Neuronal stem cell (in vitro differentiated cells): ENCODE data around the gene SEZ6L2.
A peak's percentile ranks its signal among the peaks of the same experiment; 100 is the strongest.

Experiments used
- DNase-seq: peaks from one replicate; pipeline ENCODE4 v3.0.0-alpha.2; 2013; ENCODE audit warnings: low spot score
- H2AFZ ChIP-seq: one replicate; pipeline ENCODE4 v1.6.1; 2013; ENCODE audit warnings: mild to moderate bottlenecking, low read length, inconsistent platforms
- H2AK5ac ChIP-seq: 2 replicates; pipeline ENCODE4 v1.6.1; 2013; ENCODE audit warnings: low read depth, mild to moderate bottlenecking, inconsistent platforms, low read length, moderate library complexity, mixed read lengths
- H2BK120ac ChIP-seq: 2 replicates; pipeline ENCODE4 v1.6.1; 2013; ENCODE audit warnings: low read depth, mild to moderate bottlenecking, inconsistent platforms, low read length, moderate library complexity, mixed read lengths
- H2BK12ac ChIP-seq: one replicate; pipeline ENCODE4 v1.6.1; 2013; ENCODE audit warnings: low read length, inconsistent platforms
- H2BK15ac ChIP-seq: 2 replicates; pipeline ENCODE4 v1.6.1; 2013; ENCODE audit warnings: mild to moderate bottlenecking, low read length, inconsistent platforms, mixed read lengths
- H2BK5ac ChIP-seq: one replicate; pipeline ENCODE4 v1.6.1; 2013; ENCODE audit warnings: inconsistent platforms, mild to moderate bottlenecking, low read length, moderate library complexity
- H3K14ac ChIP-seq: one replicate; pipeline ENCODE4 v1.6.1; 2013; ENCODE audit warnings: low read length, inconsistent platforms
- H3K18ac ChIP-seq: 2 replicates; pipeline ENCODE4 v1.6.1; 2013; ENCODE audit warnings: low read length, inconsistent platforms
- H3K23ac ChIP-seq: 2 replicates; pipeline ENCODE4 v1.6.1; 2013; ENCODE audit warnings: low read depth, mild to moderate bottlenecking, mixed read lengths, low read length, inconsistent platforms; ENCODE audit not compliant: poor library complexity
- H3K27ac ChIP-seq: replicated peaks from 3 replicates; pipeline ENCODE4 v1.5.1; 2013; ENCODE audit warnings: low read length, inconsistent platforms
- H3K27me3 ChIP-seq, 3 experiments: 2 replicates each; pipeline ENCODE4 v1.6.1; 2013; ENCODE audit warnings: low read length in 3 of 3, mild to moderate bottlenecking in 2 of 3, inconsistent platforms in 1 of 3, low read depth in 1 of 3, mixed read lengths in 1 of 3, moderate library complexity in 1 of 3; ENCODE audit not compliant: control insufficient read depth in 3 of 3, insufficient read depth in 3 of 3
- H3K36me3 ChIP-seq, 2 donors: replicated peaks in 1 of 2; 2 replicates each; pipeline ENCODE4 v1.6.1; 2013; ENCODE audit warnings: low read length in 2 of 2; ENCODE audit not compliant: control insufficient read depth in 2 of 2, insufficient read depth in 2 of 2
- H3K4ac ChIP-seq: 2 replicates; pipeline ENCODE4 v1.6.1; 2013; ENCODE audit warnings: inconsistent platforms, mild to moderate bottlenecking, low read length, moderate library complexity
- H3K4me1 ChIP-seq, 2 donors: 1 replicate in 1 of 2; 2 replicates in 1 of 2; pipeline ENCODE4 v1.6.1; 2013; ENCODE audit warnings: low read length in 2 of 2, low read depth in 1 of 2; ENCODE audit not compliant: control insufficient read depth in 2 of 2, insufficient read depth in 1 of 2
- H3K4me2 ChIP-seq: one replicate; pipeline ENCODE4 v1.6.1; 2013; ENCODE audit warnings: mild to moderate bottlenecking, low read length, inconsistent platforms; ENCODE audit not compliant: insufficient read depth, poor library complexity, severe bottlenecking
- H3K4me3 ChIP-seq, 2 donors: 2 replicates each; pipeline ENCODE4 v1.5.1; 2013; ENCODE audit warnings: low read length in 2 of 2, mild to moderate bottlenecking in 2 of 2, inconsistent platforms in 1 of 2, moderate library complexity in 1 of 2
- H3K79me1 ChIP-seq: one replicate; pipeline ENCODE4 v1.6.1; 2013; ENCODE audit warnings: low read depth, mild to moderate bottlenecking, inconsistent platforms, low read length, moderate library complexity
- H3K9ac ChIP-seq: one replicate; pipeline ENCODE4 v1.6.1; 2013; ENCODE audit warnings: mild to moderate bottlenecking, low read depth, low read length, inconsistent platforms; ENCODE audit not compliant: poor library complexity
- H3K9me3 ChIP-seq, 2 donors: replicated peaks in 1 of 2; 2 replicates each; pipeline versions ENCODE3 to v1.6.1; 2013; ENCODE audit warnings: low read length in 2 of 2, mild to moderate bottlenecking in 2 of 2, inconsistent platforms in 1 of 2, low read depth in 1 of 2, mixed read lengths in 1 of 2, moderate library complexity in 1 of 2; ENCODE audit not compliant: control insufficient read depth in 2 of 2, insufficient read depth in 1 of 2
- H4K8ac ChIP-seq: one replicate; pipeline ENCODE4 v1.6.1; 2013; ENCODE audit warnings: low read depth, mild to moderate bottlenecking, inconsistent platforms, low read length, moderate library complexity
- H4K91ac ChIP-seq: one replicate; pipeline ENCODE4 v1.6.1; 2013; ENCODE audit warnings: low read length, low read depth, mild to moderate bottlenecking, inconsistent platforms; ENCODE audit not compliant: poor library complexity
- WGBS, 2 donors: extraction: QIAGEN DNeasy Blood & Tissue Kit; methylation state at CpG; one replicate each; pipeline ENCODE4 v1.1.7; 2013; ENCODE audit warnings: missing lambda C conversion rate in 2 of 2, mixed read lengths in 1 of 2; ENCODE audit not compliant: insufficient read length in 2 of 2, insufficient replicate concordance in 1 of 2; ENCODE audit errors: extremely low coverage in 2 of 2; 5-methylcytosine and 5-hydroxymethylcytosine counted together

The SEZ6L2 gene

DNA sequence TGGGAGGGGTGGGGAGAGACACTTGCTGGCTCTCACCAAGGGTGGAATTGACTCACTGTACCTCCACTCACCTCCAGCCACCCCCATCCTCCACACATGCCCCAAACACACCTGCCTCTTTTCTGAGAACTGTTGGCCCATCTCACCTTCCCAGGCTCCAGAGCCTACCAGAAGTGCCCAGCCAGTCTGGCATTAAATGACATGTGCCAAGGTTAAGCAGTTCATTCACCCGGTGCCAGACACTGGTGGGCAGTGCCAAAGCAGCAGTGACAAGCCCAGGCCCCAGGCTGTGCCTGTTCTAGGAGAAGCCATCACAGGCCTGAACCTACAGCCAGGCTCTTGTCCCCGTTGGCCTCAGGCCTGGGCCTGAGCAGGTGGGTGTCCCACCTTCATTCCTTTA, 67.9 kb downstream of the SEZ6L2 start:
- H3K18ac ChIP-seq: peak overlapping the region; percentile 28
- no peaks in the 10 kb centered on the region for H3K36me3 ChIP-seq
- H4K91ac ChIP-seq: no peak overlapping the region
- no peak overlapping the region for H2AK5ac ChIP-seq
- H3K4me2 ChIP-seq: no peak overlapping the region
- no peak overlapping the region for H2AFZ ChIP-seq
- no peak overlapping the region for H3K27ac ChIP-seq
- H2BK120ac ChIP-seq: no peak overlapping the region
- DNase-seq: no peak
- no peaks in the 10 kb centered on the region for H3K27me3 ChIP-seq
- H3K9me3 ChIP-seq: no peaks in the 10 kb centered on the region
- no peak overlapping the region for H3K9ac ChIP-seq
- H2BK12ac ChIP-seq: peak overlapping the region; percentile 41
- H3K4me1 ChIP-seq: peaks cover 0 to 2% of the 10 kb centered on the region in 2 donors
- H3K79me1 ChIP-seq: peaks cover 2% of the 10 kb centered on the region
- no peak overlapping the region for H4K8ac ChIP-seq
- H3K4ac ChIP-seq: no peak overlapping the region
- no peak overlapping the region for H2BK5ac ChIP-seq
- no CpG with 5 or more reads among the region's 2 CpGs for WGBS, 2 donors
- H3K23ac ChIP-seq: no peak overlapping the region
- no peak overlapping the region for H3K14ac ChIP-seq
- no peak overlapping the region for H3K4me3 ChIP-seq
- no peak overlapping the region for H2BK15ac ChIP-seq

- Histone ChIP-seq H4K91ac (no peak overlapping the region), H2AK5ac (no peak overlapping the region), H3K23ac (no peak overlapping the region), H2AFZ (no peak overlapping the region), H3K9me3 (no peaks in the 10 kb centered on the region), H3K4me3 (no peak overlapping the region), H2BK15ac (no peak overlapping the region), H3K79me1 (peaks cover 2% of the 10 kb centered on the region), H3K27me3 (no peaks in the 10 kb centered on the region), H3K4me2 (no peak overlapping the region), H2BK12ac (no peak overlapping the region), H3K27ac (no peak overlapping the region), H3K36me3 (no peaks in the 10 kb centered on the region), H4K8ac (no peak overlapping the region), H2BK120ac (no peak overlapping the region), H2BK5ac (no peak overlapping the region), H3K9ac (no peak overlapping the region), H3K4me1 (peaks cover 0 to 2% of the 10 kb centered on the region in 2 donors), H3K14ac (no peak overlapping the region), H3K18ac (no peak overlapping the region), H3K4ac (no peak overlapping the region)
- DNase-seq: no peak
- WGBS, 2 donors: no CpG with 5 or more reads among the region's 11 CpGs
These were observed 68.6 kb downstream of the SEZ6L2 start for GRCh38 chr16:29830774-29831173.

GRCh38 chr16:29826342-29826695, 73.0 kb downstream of the SEZ6L2 start:
- H3K9me3 ChIP-seq: no peaks in the 10 kb centered on the region
- no peaks in the 10 kb centered on the region for H3K36me3 ChIP-seq
- no peak overlapping the region for H2AFZ ChIP-seq
- H3K4ac ChIP-seq: no peak overlapping the region
- no peak overlapping the region for H2BK120ac ChIP-seq
- no peaks in the 10 kb centered on the region for H3K27me3 ChIP-seq
- H3K23ac ChIP-seq: no peak overlapping the region
- no peak overlapping the region for H3K4me2 ChIP-seq
- no CpG with 5 or more reads among the region's 8 CpGs for WGBS, 2 donors
- H3K4me1 ChIP-seq: peaks cover 2 to 13% of the 10 kb centered on the region in 2 donors
- H2BK12ac ChIP-seq: no peak overlapping the region
- H3K4me3 ChIP-seq: no peak overlapping the region
- H3K79me1 ChIP-seq: no peaks in the 10 kb centered on the region
- H2BK15ac ChIP-seq: no peak overlapping the region
- DNase-seq: no peak
- H4K8ac ChIP-seq: no peak overlapping the region
- H2BK5ac ChIP-seq: no peak overlapping the region
- no peak overlapping the region for H2AK5ac ChIP-seq
- H3K18ac ChIP-seq: no peak overlapping the region
- H3K27ac ChIP-seq: no peak overlapping the region
- no peak overlapping the region for H4K91ac ChIP-seq
- no peak overlapping the region for H3K14ac ChIP-seq
- H3K9ac ChIP-seq: no peak overlapping the region

GRCh38 chr16:29825145-29826044, 74.0 kb downstream of the SEZ6L2 start:
- Histone ChIP-seq H2BK5ac (no peak overlapping the region), H3K79me1 (no peaks in the 10 kb centered on the region), H4K91ac (no peak overlapping the region), H3K9ac (no peak overlapping the region), H3K27me3 (no peaks in the 10 kb centered on the region), H3K14ac (no peak overlapping the region), H3K23ac (no peak overlapping the region), H2AFZ (no peak overlapping the region), H3K36me3 (peaks cover 5% of the 10 kb centered on the region in 2 donors), H3K27ac (peak overlapping the region; percentile 26), H3K9me3 (no peaks in the 10 kb centered on the region), H2BK12ac (no peak overlapping the region), H2BK15ac (no peak overlapping the region), H3K4me2 (no peak overlapping the region), H3K4ac (no peak overlapping the region), H3K18ac (peak overlapping the region; percentile 46), H2AK5ac (no peak overlapping the region), H2BK120ac (peak overlapping the region; percentile 7), H3K4me1 (peaks cover 2 to 13% of the 10 kb centered on the region in 2 donors), H4K8ac (no peak overlapping the region), H3K4me3 (peak overlapping the region in 1 of 2 donors; percentile 24)
- no CpG with 5 or more reads among the region's 10 CpGs for WGBS, 2 donors
- no peak for DNase-seq
